GM13977 (cell line): ENCODE measurements around the gene SMIM29.
A peak's percentile ranks its signal among the peaks of the same experiment; 100 is the strongest.

Experiments
- DNase-seq: peaks from one replicate; pipeline ENCODE4 v3.0.0; 2012; ENCODE audit warnings: low spot score
- CTCF ChIP-seq: IDR thresholded peaks from 2 replicates; pipeline ENCODE4 v1.5.1; 2012; ENCODE audit warnings: mild to moderate bottlenecking, control low read depth; ENCODE audit not compliant: insufficient read depth; ENCODE audit errors: extremely low read depth, missing control alignments
- in situ Hi-C: fragments of 300-500 bp; cut with MboI; formaldehyde crosslinking; loops from one replicate; pipeline ENCODE4 v1.12.0; 2022; ENCODE audit warnings: low sequenced_read_pairs, low pct_unique_long_range_greater_than_20kb, mixed read lengths, inconsistent platforms; ENCODE audit not compliant: unreplicated experiment

The SMIM29 gene

DNA sequence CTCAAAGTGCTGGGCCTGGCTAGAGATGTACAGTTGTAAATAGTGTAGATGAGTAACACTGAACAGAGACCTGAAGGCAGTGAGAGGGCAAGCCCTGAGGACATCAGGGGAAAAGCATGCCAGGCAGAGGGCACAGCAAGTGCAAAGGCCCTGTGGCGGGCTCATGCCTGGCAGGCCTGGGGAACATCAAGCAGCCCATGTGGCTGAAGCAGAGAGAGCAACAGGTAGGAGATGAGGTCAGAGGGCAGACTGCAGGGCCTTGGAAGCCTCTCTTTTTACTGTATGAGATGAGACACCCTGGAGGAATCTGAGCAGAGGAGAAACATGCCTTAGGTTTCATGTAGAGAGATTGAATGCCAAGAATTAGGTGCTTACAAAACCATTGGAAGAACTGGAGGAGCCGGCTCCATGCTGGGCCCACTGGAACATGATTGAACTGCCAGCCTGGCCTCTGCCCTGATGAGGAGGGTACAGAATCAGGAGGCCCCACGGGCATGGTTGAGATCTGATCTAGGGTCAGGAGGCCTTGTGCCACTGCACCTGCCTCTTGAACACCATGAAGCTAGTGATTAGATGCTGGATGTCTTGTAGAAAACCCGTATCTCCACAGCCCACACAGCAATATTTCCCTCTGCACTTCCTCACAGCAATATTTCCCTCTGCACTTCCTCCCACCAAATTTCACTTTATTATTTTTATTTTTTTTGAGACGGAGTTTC lies 18.0 kb downstream of the SMIM29 start:
- TF ChIP-seq CTCF = no peak
- no peak for DNase-seq
- in situ Hi-C loops = loop anchor here (25.0 kb wide), 1 partner anchor 381 kb away; no protein-coding TSS in a partner anchor

GRCh38 chr6:34229877-34230276 lies 18.9 kb downstream of the SMIM29 start:
- in situ Hi-C loops = loop anchor here (25.0 kb wide), 1 partner anchor 382 kb away; no protein-coding TSS in a partner anchor
- no peak for DNase-seq

GRCh38 chr6:34227761-34228421 lies 20.9 kb downstream of the SMIM29 start:
- in situ Hi-C loops = loop anchor here (25.0 kb wide), 1 partner anchor 384 kb away; no protein-coding TSS in a partner anchor
- TF ChIP-seq CTCF = no peak
- no peak for DNase-seq

More at GRCh38 chr6:34229877-34230276, 18.9 kb downstream of the SMIM29 start:
- no peak for TF ChIP-seq CTCF

GRCh38 chr6:34226731-34227586 lies 21.8 kb downstream of the SMIM29 start:
- in situ Hi-C loops = loop anchor here (25.0 kb wide), 1 partner anchor 385 kb away; no protein-coding TSS in a partner anchor
- DNase-seq = no peak
- peak; percentile 8 for TF ChIP-seq CTCF

DNA sequence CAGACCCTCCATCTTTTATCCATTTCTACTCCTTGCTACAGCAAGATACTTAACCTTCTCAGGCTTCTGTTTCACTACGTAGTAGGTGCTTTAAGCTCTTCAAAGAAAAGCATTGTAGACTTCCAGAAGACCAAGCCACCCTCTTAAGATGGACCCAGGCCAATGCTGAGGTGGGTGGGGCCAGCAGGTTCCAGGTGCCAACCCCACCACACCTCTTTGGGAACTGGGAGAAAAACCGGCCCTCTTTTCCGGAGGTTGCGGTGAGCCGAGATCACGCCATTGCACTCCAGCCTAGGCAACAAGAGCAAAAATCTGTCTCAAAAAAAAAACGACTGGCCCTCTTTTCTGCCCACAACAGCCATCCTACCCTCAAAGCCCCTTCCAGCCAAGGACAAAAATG lies 22.7 kb downstream of the SMIM29 start:
- DNase-seq = no peak
- no peak for TF ChIP-seq CTCF
- in situ Hi-C loops = loop anchor here (25.0 kb wide), 1 partner anchor 386 kb away; no protein-coding TSS in a partner anchor

- in situ Hi-C loops = loop anchor here (25.0 kb wide), 1 partner anchor 387 kb away; no protein-coding TSS in a partner anchor
- no peak for TF ChIP-seq CTCF
- no peak for DNase-seq
Measured at GRCh38 chr6:34225551-34225950, 23.3 kb downstream of the SMIM29 start.
